UCSD-AML1 (cell line): ENCODE measurements around the gene ATP23.

ENCODE experiments used
- DNase-seq: peaks from one replicate; lab custom pipeline; 2025; ENCODE audit not compliant: unreplicated experiment; lab: John Stamatoyannopoulos, UW

Gene ATP23

GRCh38 chr12:57983146-57983857 lies 41.9 kb downstream of the ATP23 start:
- no peak for DNase-seq

GRCh38 chr12:57983858-57984505 lies 42.6 kb downstream of the ATP23 start:
- DNase-seq, result no peak

DNA sequence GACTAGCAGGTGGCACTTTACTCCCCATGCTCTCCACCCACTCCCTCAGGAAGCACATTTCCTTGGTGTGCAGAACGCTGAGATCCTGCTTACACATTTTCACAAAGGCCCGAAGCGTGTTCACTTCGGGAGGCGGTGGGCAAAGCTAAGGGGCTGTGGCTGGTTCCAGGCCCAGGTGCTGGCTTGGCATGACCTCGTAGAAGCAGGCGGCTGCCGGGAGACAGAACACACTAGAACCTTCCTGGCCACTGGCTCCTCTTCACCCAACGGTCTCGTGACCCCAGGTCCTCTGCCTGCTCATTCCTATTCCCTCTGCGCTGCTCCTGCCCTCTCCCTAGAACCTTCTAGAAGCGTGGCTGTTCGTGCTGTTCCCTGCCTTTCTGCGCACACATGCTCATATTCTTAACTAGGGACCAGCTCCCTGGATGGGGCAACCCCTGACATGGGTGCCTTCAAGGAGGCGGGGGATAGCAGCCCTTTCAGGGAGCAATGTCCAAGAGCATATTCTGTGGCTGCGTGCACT lies 43.3 kb downstream of the ATP23 start:
- DNase-seq, result no peak

GRCh38 chr12:57985685-57986084 lies 44.3 kb downstream of the ATP23 start:
- no peak for DNase-seq

DNA sequence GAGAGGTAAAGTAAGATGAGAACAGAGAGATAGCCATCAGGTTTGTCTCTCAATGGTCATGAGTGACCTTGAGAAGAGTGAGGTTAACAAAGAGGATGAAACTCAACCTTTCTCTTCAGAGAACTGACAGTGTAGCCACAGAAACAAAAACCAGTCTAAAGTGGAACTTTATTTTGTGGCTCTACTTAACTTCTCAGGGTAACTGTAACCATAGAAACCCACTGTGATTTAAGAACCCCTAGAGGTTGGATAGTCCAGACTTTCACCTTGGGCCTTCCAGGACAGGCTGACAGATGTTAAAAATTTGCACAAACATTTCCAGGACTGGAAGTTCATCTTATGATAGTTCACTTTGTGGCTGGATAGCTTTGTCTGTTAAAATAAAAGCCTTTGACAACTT lies 48.5 kb downstream of the ATP23 start:
- no peak for DNase-seq

GRCh38 chr12:57990241-57990883 lies 49.0 kb downstream of the ATP23 start:
- no peak for DNase-seq

GRCh38 chr12:57992001-57992400 lies 50.6 kb downstream of the ATP23 start:
- no peak for DNase-seq

GRCh38 chr12:57993030-57993429 lies 51.7 kb downstream of the ATP23 start:
- no peak for DNase-seq

DNA sequence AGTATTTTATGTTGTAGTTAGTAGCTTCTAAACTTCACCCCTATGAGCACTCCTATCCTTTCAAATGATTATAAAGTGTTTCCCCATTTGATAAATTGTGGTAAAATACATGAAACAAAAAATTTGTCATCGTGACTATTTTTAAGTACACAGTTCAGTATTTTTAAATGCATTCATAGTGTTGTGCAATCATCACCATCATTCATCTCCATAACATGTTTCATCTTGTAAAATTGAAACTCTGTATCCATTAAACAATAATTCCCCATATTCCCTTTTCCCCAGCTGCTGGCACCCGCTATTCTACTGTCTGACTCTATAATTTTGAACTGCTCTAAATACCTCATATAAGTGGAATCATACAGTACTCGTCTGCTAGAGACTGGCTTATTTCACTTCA lies 52.5 kb downstream of the ATP23 start:
- DNase-seq, result no peak

GRCh38 chr12:57996520-57996919 lies 55.2 kb downstream of the ATP23 start:
- no peak for DNase-seq

GRCh38 chr12:57998251-57998650 lies 56.9 kb downstream of the ATP23 start:
- no peak for DNase-seq

GRCh38 chr12:58000499-58000898 lies 59.1 kb downstream of the ATP23 start:
- no peak for DNase-seq

DNA sequence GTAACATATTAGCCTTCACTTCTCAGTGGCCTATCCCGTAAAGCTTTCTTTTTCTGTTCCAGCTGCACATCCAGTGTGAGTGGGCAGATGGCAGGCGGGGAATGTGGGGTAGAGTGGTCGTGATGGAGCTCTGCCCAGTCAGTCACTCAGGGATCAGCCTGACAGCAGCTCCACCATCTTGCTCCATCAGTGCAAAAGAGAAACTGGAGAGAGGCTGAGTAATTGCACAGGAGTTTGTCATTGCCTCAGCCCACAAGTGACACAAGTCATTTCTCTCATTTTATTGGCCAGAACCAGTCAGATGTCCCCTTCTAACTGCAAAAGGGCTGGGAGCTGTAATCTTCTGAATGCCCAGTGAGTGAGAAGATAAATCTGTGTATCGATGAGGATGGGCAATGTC lies 66.5 kb downstream of the ATP23 start:
- no peak for DNase-seq

- no peak for DNase-seq
Observed at GRCh38 chr12:58008634-58009033, 67.3 kb downstream of the ATP23 start.
